ENCODE measurements around the gene SIRT2. TPM values are rescaled to one million over a fixed set of nuclear protein-coding genes. Genes with fewer than 3 reads are reported as not detected.

Gene SIRT2
- total and polyA plus RNA-seq, 2 of the 13 experiments (the other 11 are each of a cell fraction or from before 2014, with no cell fraction given): 22.3 to 26.1 TPM

DNA sequence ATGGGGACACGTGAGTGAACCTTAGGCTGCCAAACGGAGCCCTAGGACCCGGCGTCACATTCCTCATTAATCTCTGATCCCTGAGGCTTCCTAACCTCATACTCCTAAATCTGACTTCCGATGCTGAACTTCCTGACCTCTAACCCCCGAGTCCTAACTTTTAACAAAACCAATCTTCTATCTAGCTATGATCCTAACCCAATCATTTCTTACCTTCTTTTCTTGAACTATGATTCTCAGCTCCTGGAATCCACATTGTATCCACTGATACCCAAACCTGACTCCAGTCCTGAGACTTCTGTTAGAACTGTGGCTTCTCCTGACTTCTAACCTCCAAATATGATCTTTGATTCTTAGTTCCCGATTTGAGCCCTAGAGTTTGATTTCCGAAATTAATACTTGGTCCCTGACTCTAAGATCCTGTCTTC, 798 bp upstream of the SIRT2 start (continued):
- TF ChIP-seq ZNF530 (CRISPR knock-in tag; IDR thresholded peaks at IDR 0.05; ENCODE audit: low read depth): no peak
- TF ChIP-seq NR2F1 (CRISPR knock-in tag; IDR thresholded peaks at IDR 0.05): no peak; a peak in 1 of 4 replicates
- no peak for TF ChIP-seq SOX13 (IDR thresholded peaks at IDR 0.05)
- TF ChIP-seq SOX13 (CRISPR knock-in tag; conservative IDR thresholded peaks at IDR 0.05 in 1 of 2, IDR thresholded peaks at IDR 0.05 in 1 of 2): 0 out of 4 replicates have a peak, but pooled peaks of 1 of the 2 experiments have one; percentile 2
- no peak for TF ChIP-seq ZNF510 (CRISPR knock-in tag; IDR thresholded peaks at IDR 0.05; ENCODE audit: low read depth)
- TF ChIP-seq KAT7 (CRISPR knock-in tag; IDR thresholded peaks at IDR 0.05; ENCODE audit: borderline replicate concordance): no peak
- no peak for TF ChIP-seq NFE2L1 (CRISPR knock-in tag; IDR thresholded peaks at IDR 0.05; ENCODE audit: borderline replicate concordance)
- TF ChIP-seq, protein P1, sequence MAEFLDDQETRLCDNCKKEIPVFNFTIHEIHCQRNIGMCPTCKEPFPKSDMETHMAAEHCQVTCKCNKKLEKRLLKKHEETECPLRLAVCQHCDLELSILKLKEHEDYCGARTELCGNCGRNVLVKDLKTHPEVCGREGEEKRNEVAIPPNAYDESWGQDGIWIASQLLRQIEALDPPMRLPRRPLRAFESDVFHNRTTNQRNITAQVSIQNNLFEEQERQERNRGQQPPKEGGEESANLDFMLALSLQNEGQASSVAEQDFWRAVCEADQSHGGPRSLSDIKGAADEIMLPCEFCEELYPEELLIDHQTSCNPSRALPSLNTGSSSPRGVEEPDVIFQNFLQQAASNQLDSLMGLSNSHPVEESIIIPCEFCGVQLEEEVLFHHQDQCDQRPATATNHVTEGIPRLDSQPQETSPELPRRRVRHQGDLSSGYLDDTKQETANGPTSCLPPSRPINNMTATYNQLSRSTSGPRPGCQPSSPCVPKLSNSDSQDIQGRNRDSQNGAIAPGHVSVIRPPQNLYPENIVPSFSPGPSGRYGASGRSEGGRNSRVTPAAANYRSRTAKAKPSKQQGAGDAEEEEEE (CRISPR knock-in tag; IDR thresholded peaks at IDR 0.05; ENCODE audit: borderline replicate concordance): no peak
- no peak for TF ChIP-seq ZNF776 (CRISPR knock-in tag; IDR thresholded peaks at IDR 0.05)
- no peak for TF ChIP-seq KDM5A (IDR thresholded peaks at IDR 0.05; ENCODE audit: borderline replicate concordance, low read length)
- no peak for TF ChIP-seq TAF1 (CRISPR knock-in tag; IDR thresholded peaks at IDR 0.05)
- no peak for TF ChIP-seq SIN3B (IDR thresholded peaks at IDR 0.05; ENCODE audit: low read length)
- TF ChIP-seq DR1 (CRISPR knock-in tag; IDR thresholded peaks at IDR 0.05): no peak
- TF ChIP-seq KAT8 (CRISPR knock-in tag; IDR thresholded peaks at IDR 0.05): 0 out of 2 replicates have a peak, but pooled peaks have one; percentile 8
- no peak for TF ChIP-seq ZBTB26 (CRISPR knock-in tag; IDR thresholded peaks at IDR 0.05; ENCODE audit: borderline replicate concordance)
- TF ChIP-seq TGIF2 (CRISPR knock-in tag; IDR thresholded peaks at IDR 0.05): peak; percentile 17; the same call in 1 of the 2 replicates
- no peak for TF ChIP-seq ZNF557 (CRISPR knock-in tag; IDR thresholded peaks at IDR 0.05)
- no peak for TF ChIP-seq PRMT3 (CRISPR knock-in tag; IDR thresholded peaks at IDR 0.05; ENCODE audit: borderline replicate concordance, low read depth)
- TF ChIP-seq ZNF367 (CRISPR knock-in tag; IDR thresholded peaks at IDR 0.05; ENCODE audit: borderline replicate concordance): 0 out of 2 replicates have a peak, but pooled peaks have one; percentile 17
- no peak for TF ChIP-seq MEIS1 (CRISPR knock-in tag; IDR thresholded peaks at IDR 0.05; ENCODE audit: borderline replicate concordance)
- TF ChIP-seq MYC (CRISPR knock-in tag; IDR thresholded peaks at IDR 0.05; ENCODE audit: borderline replicate concordance): peak; percentile 11; the same call in 1 of the 2 replicates
- TF ChIP-seq KLF6 (CRISPR knock-in tag; IDR thresholded peaks at IDR 0.05): no peak
- no peak for TF ChIP-seq CCAR2 (optimal IDR thresholded peaks at IDR 0.05; ENCODE audit: low read depth, low read length)
- TF ChIP-seq POLR2A (IDR thresholded peaks at IDR 0.05; ENCODE audit: insufficient read depth in 1 of 2, low read depth in 2 of 2, low read length in 2 of 2): peak in 1 of 2 experiments; percentile 61; a peak in 1 of 4 replicates
- no peak for TF ChIP-seq ZNF850 (CRISPR knock-in tag; conservative IDR thresholded peaks at IDR 0.05)
- TF ChIP-seq ZMYM4 (CRISPR knock-in tag; IDR thresholded peaks at IDR 0.05): no peak
- TF ChIP-seq, protein P2, sequence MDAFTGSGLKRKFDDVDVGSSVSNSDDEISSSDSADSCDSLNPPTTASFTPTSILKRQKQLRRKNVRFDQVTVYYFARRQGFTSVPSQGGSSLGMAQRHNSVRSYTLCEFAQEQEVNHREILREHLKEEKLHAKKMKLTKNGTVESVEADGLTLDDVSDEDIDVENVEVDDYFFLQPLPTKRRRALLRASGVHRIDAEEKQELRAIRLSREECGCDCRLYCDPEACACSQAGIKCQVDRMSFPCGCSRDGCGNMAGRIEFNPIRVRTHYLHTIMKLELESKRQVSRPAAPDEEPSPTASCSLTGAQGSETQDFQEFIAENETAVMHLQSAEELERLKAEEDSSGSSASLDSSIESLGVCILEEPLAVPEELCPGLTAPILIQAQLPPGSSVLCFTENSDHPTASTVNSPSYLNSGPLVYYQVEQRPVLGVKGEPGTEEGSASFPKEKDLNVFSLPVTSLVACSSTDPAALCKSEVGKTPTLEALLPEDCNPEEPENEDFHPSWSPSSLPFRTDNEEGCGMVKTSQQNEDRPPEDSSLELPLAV (CRISPR knock-in tag; conservative IDR thresholded peaks at IDR 0.05; ENCODE audit: low read depth): no peak
- TF ChIP-seq ESRRA (CRISPR knock-in tag; IDR thresholded peaks at IDR 0.05; ENCODE audit: low read depth): no peak
- no peak; the same call in 1 of the 2 replicates for TF ChIP-seq IRF2 (CRISPR knock-in tag; IDR thresholded peaks at IDR 0.05)

Measured in HepG2 (cell line).